H1 (cell line): ENCODE results near the gene P3H2. TPM values are rescaled to one million over a fixed set of nuclear protein-coding genes. Genes with fewer than 3 reads are reported as not detected.

Experiments
- CTCF ChIA-PET: fragments of 300-600 bp; sonication (Branson Sonifier 250); formaldehyde crosslinking; loops from one replicate; lab custom pipeline; 2021; ENCODE audit not compliant: partially characterized antibody; lab: Charles Lee
- POLR2A ChIA-PET: fragments of 300-600 bp; sonication (Branson Sonifier 250); formaldehyde crosslinking; loops from one replicate; lab custom pipeline; 2021; ENCODE audit warnings: inconsistent platforms; ENCODE audit not compliant: partially characterized antibody; lab: Charles Lee
- DNase-seq, 2 experiments: peaks; one replicate each; pipeline versions ENCODE4 v3.0.0 to v3.0.0-alpha.2; 2010 to 2022; ENCODE audit warnings: low spot score in 2 of 2, low read depth in 1 of 2, mixed read lengths in 1 of 2
- FAIRE-seq: peaks from 2 replicates; lab custom pipeline; 2011; peaks lifted over from hg19 to GRCh38; lab: Jason Lieb, UNC
- H2AFZ ChIP-seq: 2 replicates; pipeline ENCODE4 v1.8.1; 2012; ENCODE audit warnings: low read length, inconsistent platforms
- H2AK5ac ChIP-seq: 2 replicates; pipeline ENCODE4 v1.6.1; 2013; ENCODE audit warnings: low read depth, low read length
- H2BK120ac ChIP-seq: replicated peaks from 2 replicates; pipeline ENCODE3; 2013; ENCODE audit warnings: low read depth, low read length, inconsistent platforms
- H2BK12ac ChIP-seq: 2 replicates; pipeline ENCODE4 v1.6.1; 2013; ENCODE audit warnings: low read depth, low read length
- H2BK15ac ChIP-seq: 2 replicates; pipeline ENCODE4 v1.6.1; 2013; ENCODE audit warnings: low read length
- H2BK20ac ChIP-seq: 2 replicates; pipeline ENCODE4 v1.6.1; 2013; ENCODE audit warnings: low read length
- H2BK5ac ChIP-seq: 2 replicates; pipeline ENCODE4 v1.6.1; 2013; ENCODE audit warnings: low read depth, low read length
- H3K14ac ChIP-seq: 2 replicates; pipeline ENCODE4 v1.6.1; 2013; ENCODE audit warnings: inconsistent platforms; ENCODE audit not compliant: insufficient read length
- H3K18ac ChIP-seq: 2 replicates; pipeline ENCODE4 v1.6.1; 2013; ENCODE audit warnings: low read length; ENCODE audit errors: extremely low read depth
- H3K23ac ChIP-seq: 2 replicates; pipeline ENCODE4 v1.6.1; 2013; ENCODE audit warnings: inconsistent platforms; ENCODE audit not compliant: insufficient read length
- H3K23me2 ChIP-seq: 2 replicates; pipeline ENCODE4 v1.6.1; 2013; ENCODE audit warnings: low read depth, low read length
- H3K27ac ChIP-seq: 2 replicates; pipeline ENCODE4 v1.6.1; 2011; ENCODE audit warnings: low read depth, low read length, inconsistent platforms
- H3K27me3 ChIP-seq, 4 experiments: replicated peaks in 1 of 4; 1 replicate in 1 of 4; 2 replicates in 3 of 4; pipeline versions ENCODE4 v1.6.1 to v1.8.1; 2011 to 2013; ENCODE audit warnings: low read length in 3 of 4, mild to moderate bottlenecking in 3 of 4, inconsistent platforms in 2 of 4, mixed read lengths in 2 of 4, moderate library complexity in 1 of 4; ENCODE audit not compliant: control insufficient read depth in 3 of 4, insufficient read depth in 3 of 4; ENCODE audit errors: extremely low read depth in 1 of 4
- H3K36me3 ChIP-seq, 4 experiments: 2 replicates each; pipeline versions ENCODE4 v1.6.1 to v1.8.1; 2011 to 2013; ENCODE audit warnings: mild to moderate bottlenecking in 4 of 4, low read length in 3 of 4, moderate library complexity in 2 of 4, control low read depth in 1 of 4, inconsistent platforms in 1 of 4; ENCODE audit not compliant: insufficient read depth in 4 of 4, control insufficient read depth in 2 of 4
- H3K4ac ChIP-seq: replicated peaks from 2 replicates; pipeline ENCODE3; 2013; ENCODE audit warnings: low read length, low read depth, mixed read lengths, inconsistent platforms; ENCODE audit not compliant: insufficient read length
- H3K4me1 ChIP-seq, 4 experiments: replicated peaks in 1 of 4; 1 replicate in 1 of 4; 2 replicates in 3 of 4; pipeline versions ENCODE4 v1.6.1 to v1.8.1; 2011 to 2013; ENCODE audit warnings: low read length in 3 of 4, inconsistent platforms in 2 of 4, mixed read lengths in 1 of 4; ENCODE audit not compliant: insufficient read depth in 4 of 4, control insufficient read depth in 3 of 4
- H3K4me2 ChIP-seq, 2 experiments: 2 replicates each; pipeline versions ENCODE4 v1.6.1 to v1.8.1; 2011 to 2013; ENCODE audit warnings: low read depth in 2 of 2, low read length in 2 of 2, control low read depth in 1 of 2, inconsistent platforms in 1 of 2, mild to moderate bottlenecking in 1 of 2; ENCODE audit not compliant: insufficient read depth in 1 of 2
- H3K4me3 ChIP-seq, 4 experiments: fragments of 200-600, 300-600 bp in 1 of 4; sonication (generic), shearing (Covaris generic), sonication (Bioruptor Twin) in 1 of 4; 2 replicates each; pipeline versions ENCODE4 v1.5.1 to v1.8.1; 2011 to 2016; ENCODE audit warnings: low read length in 4 of 4, low read depth in 3 of 4, control low read depth in 2 of 4, inconsistent platforms in 2 of 4, mild to moderate bottlenecking in 2 of 4, mixed read lengths in 1 of 4, moderate library complexity in 1 of 4; ENCODE audit not compliant: insufficient read depth in 2 of 4; ENCODE audit errors: extremely low read depth in 1 of 4
- H3K56ac ChIP-seq: replicated peaks from 2 replicates; pipeline ENCODE3; 2013; ENCODE audit warnings: low read depth, mild to moderate bottlenecking, mixed read lengths, low read length, inconsistent platforms; ENCODE audit not compliant: insufficient read length
- H3K79me1 ChIP-seq: 2 replicates; pipeline ENCODE4 v1.6.1; 2013; ENCODE audit warnings: low read depth, low read length, control low read depth
- H3K79me2 ChIP-seq, 2 experiments: 2 replicates each; pipeline versions ENCODE4 v1.6.1 to v1.8.1; 2012 to 2013; ENCODE audit warnings: low read length in 2 of 2, mild to moderate bottlenecking in 2 of 2, inconsistent platforms in 1 of 2; ENCODE audit not compliant: insufficient read depth in 2 of 2, control insufficient read depth in 1 of 2
- H3K9ac ChIP-seq, 4 experiments: replicated peaks in 1 of 4; 1 replicate in 1 of 4; 2 replicates in 3 of 4; pipeline versions ENCODE4 v1.6.1 to v1.8.1; 2011 to 2013; ENCODE audit warnings: low read depth in 3 of 4, low read length in 3 of 4, control low read depth in 2 of 4, mild to moderate bottlenecking in 2 of 4, moderate library complexity in 2 of 4, inconsistent platforms in 1 of 4; ENCODE audit errors: extremely low read depth in 1 of 4
- H3K9me3 ChIP-seq, 2 experiments: 2 replicates each; pipeline versions ENCODE4 v1.6.1 to v1.8.1; 2012 to 2013; ENCODE audit warnings: mild to moderate bottlenecking in 2 of 2, moderate library complexity in 2 of 2, control low read depth in 1 of 2, inconsistent platforms in 1 of 2, low read depth in 1 of 2, low read length in 1 of 2, mixed read lengths in 1 of 2; ENCODE audit not compliant: insufficient read depth in 2 of 2
- H4K20me1 ChIP-seq, 2 experiments: replicated peaks in 1 of 2; 2 replicates each; pipeline versions ENCODE3 to v1.8.1; 2011 to 2013; ENCODE audit warnings: inconsistent platforms in 2 of 2, low read length in 2 of 2, mild to moderate bottlenecking in 1 of 2; ENCODE audit not compliant: insufficient read depth in 2 of 2, control insufficient read depth in 1 of 2
- H4K5ac ChIP-seq: 2 replicates; pipeline ENCODE4 v1.6.1; 2013; ENCODE audit warnings: low read length, low read depth, mixed read lengths, inconsistent platforms; ENCODE audit not compliant: insufficient read length
- H4K8ac ChIP-seq: 2 replicates; pipeline ENCODE4 v1.8.0; 2013; ENCODE audit warnings: mild to moderate bottlenecking, moderate library complexity, low read length, inconsistent platforms; ENCODE audit not compliant: insufficient read depth; ENCODE audit errors: extremely low read depth
- H4K91ac ChIP-seq: replicated peaks from 2 replicates; pipeline ENCODE3; 2013; ENCODE audit warnings: low read length, mixed read lengths, inconsistent platforms; ENCODE audit not compliant: insufficient read length
- BACH1 ChIP-seq: IDR thresholded peaks from 2 replicates; pipeline ENCODE4 v1.6.1; 2012; ENCODE audit warnings: low read length, improper control_type of control experiment
- BRCA1 ChIP-seq: IDR thresholded peaks from 2 replicates; pipeline ENCODE4 v1.6.1; 2012; ENCODE audit warnings: low read depth, low read length, improper control_type of control experiment
- E2F6 ChIP-seq: IDR thresholded peaks from 2 replicates; pipeline ENCODE4 v1.6.1; 2012; ENCODE audit warnings: inconsistent platforms
- EP300 ChIP-seq, 2 experiments: IDR thresholded peaks; 1 replicate in 1 of 2; 2 replicates in 1 of 2; pipeline ENCODE4 v1.6.1; 2011 to 2012; ENCODE audit warnings: low read depth in 2 of 2, low read length in 2 of 2, mild to moderate bottlenecking in 2 of 2, borderline replicate concordance in 1 of 2, inconsistent platforms in 1 of 2, moderate library complexity in 1 of 2
- GABPA ChIP-seq: IDR thresholded peaks from 2 replicates; pipeline ENCODE4 v1.6.1; 2011; ENCODE audit warnings: mild to moderate bottlenecking, low read length, moderate library complexity, borderline replicate concordance; ENCODE audit not compliant: insufficient read depth
- JUN ChIP-seq: IDR thresholded peaks from 2 replicates; pipeline ENCODE4 v1.6.1; 2011; ENCODE audit warnings: low read depth, mild to moderate bottlenecking, improper control_type of control experiment, low read length
- RFX5 ChIP-seq: IDR thresholded peaks from 2 replicates; pipeline ENCODE4 v1.6.1; 2011; ENCODE audit warnings: low read depth, low read length, improper control_type of control experiment, borderline replicate concordance
- SP4 ChIP-seq: IDR thresholded peaks from 2 replicates; pipeline ENCODE4 v1.6.1; 2012; ENCODE audit warnings: low read length, inconsistent platforms
- YY1 ChIP-seq: IDR thresholded peaks from 2 replicates; pipeline ENCODE4 v1.6.1; 2011; ENCODE audit warnings: low read depth, mild to moderate bottlenecking, low read length
- whole genome bisulfite sequencing, 2 experiments: shearing (Covaris generic) in 1 of 2; methylation state at CpG; one replicate each; pipeline versions ENCODE4 v1.1.6 to v1.1.7; 2013 to 2015; ENCODE audit warnings: low lambda C conversion rate in 2 of 2, mixed read lengths in 2 of 2, inconsistent platforms in 1 of 2, low coverage in 1 of 2, missing lambda C conversion rate in 1 of 2; ENCODE audit not compliant: insufficient replicate concordance in 2 of 2, insufficient coverage in 1 of 2, insufficient read length in 1 of 2; ENCODE audit errors: extremely low coverage in 1 of 2, missing lambda C conversion rate in 1 of 2; 5-methylcytosine and 5-hydroxymethylcytosine counted together
- polyA plus RNA-seq, 7 experiments: library from polyadenylated mRNA; depleted of rRNA in 3 of 7; stranded (reverse) in 5 of 7; unstranded in 2 of 7; fragments of >200 nt in 5 of 7; fragments of 200-250 nt in 2 of 7; gene quantifications; 1 replicate in 5 of 7; 2 replicates in 1 of 7; 4 replicates in 1 of 7; pipeline versions ENCODE4 v1.2.1 to v1.2.3, GENCODE V29; 2011 to 2013; ENCODE audit warnings: missing spikeins in 2 of 7, mixed read lengths in 2 of 7
- total RNA-seq: library from RNA; stranded (reverse); fragmentation: NEBNext Ultra II Directional; extraction: Animal tissue kit (Norgen Biotek cat#: 25700); gene quantifications from 2 replicates; pipeline ENCODE4 v1.2.1, GENCODE V29; 2021

Gene P3H2
- total and polyA plus RNA-seq, 2 of the 8 experiments (the other 6 are each of a cell fraction or from before 2014, with no cell fraction given), result 40.5 to 60.4 TPM

DNA sequence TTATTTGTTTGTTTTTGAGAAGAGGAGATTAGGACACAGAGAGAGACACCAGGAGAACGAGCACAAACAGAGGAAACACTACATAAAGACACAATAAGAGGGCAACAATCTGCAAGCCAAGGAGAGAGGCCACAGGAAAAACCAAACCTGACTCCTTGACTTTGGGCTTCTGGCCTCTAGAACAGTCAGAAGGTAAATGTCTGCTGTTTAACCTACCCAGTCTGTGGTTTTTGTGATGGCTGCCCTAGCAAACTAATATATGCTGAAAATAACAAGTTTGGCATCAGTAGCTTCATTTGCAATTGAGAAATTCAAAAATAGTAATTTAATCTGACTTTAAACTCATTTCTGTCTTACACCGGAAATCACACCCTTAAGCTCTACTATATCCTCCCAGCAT, 110.2 kb downstream of the P3H2 start:
- Histone ChIP-seq H3K4me3 (no peak overlapping the region), H3K27me3 (no peaks in the 10 kb centered on the region)
- no peak for FAIRE-seq
- TF ChIP-seq EP300 (IDR thresholded peaks at IDR 0.05; ENCODE audit: borderline replicate concordance in 1 of 2, low read depth in 2 of 2, low read length in 2 of 2) (no peak), RFX5 (no peak), BRCA1 (no peak), GABPA (no peak), SP4 (no peak), JUN (no peak), BACH1 (no peak), YY1 (no peak), E2F6 (no peak)
- TF ChIP-seq, all 59 proteins: peak for 0
- Histone ChIP-seq H3K4me2 (no peak overlapping the region), H4K20me1 (no peaks in the 10 kb centered on the region), H3K23me2 (no peaks in the 10 kb centered on the region), H3K4me1 (peaks cover 7 to 22% (median 20%) of the 10 kb centered on the region in 4 experiments; a peak in 6 of 7 replicates), H2BK12ac (no peak overlapping the region; the same call in 1 of the 2 replicates), H2AFZ (no peak overlapping the region), H3K4ac (no peak overlapping the region), H4K8ac (no peak overlapping the region), H3K9me3 (no peaks in the 10 kb centered on the region), H2BK15ac (no peak overlapping the region), H3K36me3 (no peaks in the 10 kb centered on the region), H4K5ac (peak overlapping the region; percentile 28), H3K18ac (no peak overlapping the region; the same call in 1 of the 2 replicates), H2BK5ac (peak overlapping the region; percentile 47; the same call in 1 of the 2 replicates), H3K27ac (no peak overlapping the region), H3K23ac (no peak overlapping the region), H2BK120ac (no peak overlapping the region), H2AK5ac (no peak overlapping the region), H3K79me1 (no peaks in the 10 kb centered on the region), H2BK20ac (peak overlapping the region; percentile 4; the same call in 1 of the 2 replicates), H3K56ac (no peak overlapping the region), H4K91ac (no peak overlapping the region), H3K9ac (no peak overlapping the region), H3K79me2 (no peaks in the 10 kb centered on the region), H3K14ac (no peak overlapping the region)
- no peak for DNase-seq
- WGBS, 2 experiments, result 65% methylated on average over 2 of the region's 2 CpGs; no CpG with 5 or more reads in 1 of the 2 experiments
- POLR2A ChIA-PET, result no interaction called here
- CTCF ChIA-PET, result interaction anchor here (0.8 to 2.2 kb wide), 2 partner anchors 22 to 43 kb away, joined by 4 to 6 read pairs; no protein-coding TSS in a partner anchor
